ENCODE data around the gene TRAPPC2L. TPM values are rescaled to one million over a fixed set of nuclear protein-coding genes. Genes with fewer than 3 reads are reported as not detected.

TRAPPC2L gene
- total and polyA plus RNA-seq, 2 experiments from 2014 or later, result 58.7 to 215 TPM

DNA sequence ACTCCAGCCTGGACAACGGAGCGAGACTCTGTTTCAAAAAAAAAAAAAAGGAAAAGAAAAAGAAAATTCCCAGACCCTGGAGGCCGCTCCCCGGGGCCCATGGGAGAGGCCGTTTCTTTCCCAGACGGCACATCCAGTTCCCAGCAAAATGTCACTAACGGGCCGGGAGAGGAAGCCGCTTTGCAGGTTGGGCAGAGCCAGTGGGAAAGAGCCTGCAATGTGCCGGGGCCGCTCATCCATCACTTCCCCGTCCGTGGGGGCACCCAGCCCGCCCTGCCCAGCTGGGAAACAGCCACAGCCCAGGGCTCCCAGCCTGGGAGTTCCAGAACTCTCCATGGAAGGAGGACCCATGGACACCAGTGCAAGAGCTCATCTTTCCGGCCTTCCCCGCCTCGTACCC is 51.4 kb downstream of the TRAPPC2L start:
- TF ChIP-seq EZH2 (IDR thresholded peaks at IDR 0.05; ENCODE audit: borderline replicate concordance) (no peak), EZH2phosphoT487 (IDR thresholded peaks at IDR 0.05; ENCODE audit: low read depth, severe bottlenecking, unreplicated experiment) (no peak)
- TF ChIP-seq, protein P1, sequence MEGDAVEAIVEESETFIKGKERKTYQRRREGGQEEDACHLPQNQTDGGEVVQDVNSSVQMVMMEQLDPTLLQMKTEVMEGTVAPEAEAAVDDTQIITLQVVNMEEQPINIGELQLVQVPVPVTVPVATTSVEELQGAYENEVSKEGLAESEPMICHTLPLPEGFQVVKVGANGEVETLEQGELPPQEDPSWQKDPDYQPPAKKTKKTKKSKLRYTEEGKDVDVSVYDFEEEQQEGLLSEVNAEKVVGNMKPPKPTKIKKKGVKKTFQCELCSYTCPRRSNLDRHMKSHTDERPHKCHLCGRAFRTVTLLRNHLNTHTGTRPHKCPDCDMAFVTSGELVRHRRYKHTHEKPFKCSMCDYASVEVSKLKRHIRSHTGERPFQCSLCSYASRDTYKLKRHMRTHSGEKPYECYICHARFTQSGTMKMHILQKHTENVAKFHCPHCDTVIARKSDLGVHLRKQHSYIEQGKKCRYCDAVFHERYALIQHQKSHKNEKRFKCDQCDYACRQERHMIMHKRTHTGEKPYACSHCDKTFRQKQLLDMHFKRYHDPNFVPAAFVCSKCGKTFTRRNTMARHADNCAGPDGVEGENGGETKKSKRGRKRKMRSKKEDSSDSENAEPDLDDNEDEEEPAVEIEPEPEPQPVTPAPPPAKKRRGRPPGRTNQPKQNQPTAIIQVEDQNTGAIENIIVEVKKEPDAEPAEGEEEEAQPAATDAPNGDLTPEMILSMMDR (IDR thresholded peaks at IDR 0.05; ENCODE audit: poor library complexity), result no peak

DNA sequence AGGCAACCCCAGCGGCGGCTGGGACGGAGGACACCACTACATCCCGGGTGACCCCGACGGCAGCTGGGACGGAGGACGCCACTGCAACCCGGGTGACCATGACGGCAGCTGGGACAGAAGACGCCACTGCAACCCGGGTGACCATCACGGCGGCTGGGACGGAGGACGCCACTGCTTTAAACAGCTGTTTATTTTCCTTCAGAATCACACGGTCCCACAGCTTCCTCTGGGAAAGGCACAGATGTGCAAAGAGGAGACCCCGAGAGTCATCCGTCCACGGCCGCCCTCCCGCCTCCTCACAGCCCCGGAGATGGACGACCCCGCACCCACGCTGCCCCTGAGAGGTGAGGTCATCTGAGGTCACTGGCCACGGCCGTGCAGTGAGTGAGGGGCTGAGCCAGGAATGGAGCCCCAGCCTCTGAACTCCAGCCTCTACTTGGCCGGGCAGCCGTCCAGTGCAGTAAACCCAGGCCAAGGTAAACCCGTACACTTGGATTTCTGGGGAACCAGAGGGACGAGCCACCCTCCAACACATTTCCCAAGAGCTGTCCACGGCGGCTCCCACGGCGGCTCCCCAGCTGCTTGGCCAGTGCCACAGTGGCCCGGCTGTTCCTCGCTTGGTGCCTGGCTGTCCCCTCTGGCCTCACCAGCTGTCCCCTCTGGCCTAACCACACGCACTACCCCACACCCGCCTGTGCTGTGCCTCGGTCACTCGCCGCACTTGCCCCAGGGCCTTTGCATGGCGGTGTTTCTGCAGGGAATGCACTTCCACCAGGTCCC is 52.7 kb downstream of the TRAPPC2L start:
- no peaks in the 10 kb centered on the region for H3K27me3 ChIP-seq
- no peak overlapping the region for H3K4me2 ChIP-seq
- H4K20me1 ChIP-seq (ENCODE audit: insufficient read depth, poor library complexity, severe bottlenecking), result no peaks in the 10 kb centered on the region
- no peak for DNase-seq (ENCODE audit: low spot score)
- H3K27ac ChIP-seq, result no peak overlapping the region
- peaks cover 3% of the 10 kb centered on the region for H3K4me1 ChIP-seq (ENCODE audit: insufficient read depth)
- TF ChIP-seq EZH2phosphoT487 (IDR thresholded peaks at IDR 0.05; ENCODE audit: low read depth, severe bottlenecking, unreplicated experiment) (no peak), EZH2 (IDR thresholded peaks at IDR 0.05; ENCODE audit: borderline replicate concordance) (no peak)
- TF ChIP-seq, protein P1 (IDR thresholded peaks at IDR 0.05; ENCODE audit: poor library complexity), result no peak
- no peak overlapping the region for H3K4me3 ChIP-seq
- no peaks in the 10 kb centered on the region for H3K9me3 ChIP-seq (ENCODE audit: low read depth)
- H3K9me2 ChIP-seq (replicated peaks; ENCODE audit: insufficient read depth), result no peaks in the 10 kb centered on the region
- 88% methylated on average over 43 of the region's 44 CpGs for WGBS (ENCODE audit: low lambda C conversion rate, missing lambda C conversion rate)
- H2AFZ ChIP-seq, result no peak overlapping the region
- H3K36me3 ChIP-seq (replicated peaks; ENCODE audit: insufficient read depth, low read depth), result no peaks in the 10 kb centered on the region
- H3K79me2 ChIP-seq, result no peaks in the 10 kb centered on the region

More for the DNA sequence above, 51.4 kb downstream of the TRAPPC2L start:
- no peak overlapping the region for H3K4me3 ChIP-seq
- H3K27ac ChIP-seq, result no peak overlapping the region
- no peaks in the 10 kb centered on the region for H3K9me2 ChIP-seq (replicated peaks; ENCODE audit: insufficient read depth)
- no peak overlapping the region for H3K4me2 ChIP-seq
- H3K79me2 ChIP-seq, result no peaks in the 10 kb centered on the region
- H3K4me1 ChIP-seq (ENCODE audit: insufficient read depth), result no peaks in the 10 kb centered on the region
- WGBS (ENCODE audit: low lambda C conversion rate, missing lambda C conversion rate), result 95% methylated on average over 14 of the region's 17 CpGs
- H2AFZ ChIP-seq, result no peak overlapping the region
- H3K27me3 ChIP-seq, result no peaks in the 10 kb centered on the region
- H4K20me1 ChIP-seq (ENCODE audit: insufficient read depth, poor library complexity, severe bottlenecking), result no peaks in the 10 kb centered on the region
- DNase-seq (ENCODE audit: low spot score), result no peak
- no peaks in the 10 kb centered on the region for H3K36me3 ChIP-seq (replicated peaks; ENCODE audit: insufficient read depth, low read depth)
- H3K9me3 ChIP-seq (ENCODE audit: low read depth), result no peaks in the 10 kb centered on the region

GRCh38 chr16:88910284-88911135 is 53.6 kb downstream of the TRAPPC2L start:
- Histone ChIP-seq H3K4me1 (ENCODE audit: insufficient read depth) (peaks cover 4% of the 10 kb centered on the region), H3K27ac (no peak overlapping the region), H3K4me2 (no peak overlapping the region), H3K79me2 (no peaks in the 10 kb centered on the region), H4K20me1 (ENCODE audit: insufficient read depth, poor library complexity, severe bottlenecking) (no peaks in the 10 kb centered on the region), H2AFZ (no peak overlapping the region), H3K4me3 (no peak overlapping the region), H3K27me3 (no peaks in the 10 kb centered on the region), H3K36me3 (replicated peaks; ENCODE audit: insufficient read depth, low read depth) (no peaks in the 10 kb centered on the region), H3K9me2 (replicated peaks; ENCODE audit: insufficient read depth) (no peaks in the 10 kb centered on the region), H3K9me3 (ENCODE audit: low read depth) (no peaks in the 10 kb centered on the region)
- DNase-seq (ENCODE audit: low spot score), result no peak
- TF ChIP-seq EZH2 (IDR thresholded peaks at IDR 0.05; ENCODE audit: borderline replicate concordance), result no peak
- no peak for TF ChIP-seq EZH2phosphoT487 (IDR thresholded peaks at IDR 0.05; ENCODE audit: low read depth, severe bottlenecking, unreplicated experiment)
- TF ChIP-seq, protein P1 (IDR thresholded peaks at IDR 0.05; ENCODE audit: poor library complexity), result no peak
- WGBS (ENCODE audit: low lambda C conversion rate, missing lambda C conversion rate), result 75% methylated on average over 22 of the region's 26 CpGs

Measured in hepatocyte (in vitro differentiated cells).